Measurements from ENCODE around the gene SLC35G6.

SLC35G6 gene

GRCh38 chr17:7502987-7503386 lies 21.7 kb downstream of the SLC35G6 start:
- DNase-seq (ENCODE audit: low read depth): peak; percentile 44

GRCh38 chr17:7503521-7503920 lies 22.3 kb downstream of the SLC35G6 start:
- no peak for DNase-seq (ENCODE audit: low read depth)

GRCh38 chr17:7508145-7508544 lies 26.9 kb downstream of the SLC35G6 start:
- DNase-seq (ENCODE audit: low read depth): no peak

GRCh38 chr17:7508846-7509245 lies 27.6 kb downstream of the SLC35G6 start:
- no peak for DNase-seq (ENCODE audit: low read depth)

- DNase-seq (ENCODE audit: low read depth): no peak
Measured at GRCh38 chr17:7509937-7510336, 28.7 kb downstream of the SLC35G6 start.

GRCh38 chr17:7511108-7511507 lies 29.9 kb downstream of the SLC35G6 start:
- DNase-seq (ENCODE audit: low read depth): no peak

- no peak for DNase-seq (ENCODE audit: low read depth)
Measured at GRCh38 chr17:7512105-7512504, 30.9 kb downstream of the SLC35G6 start.

GRCh38 chr17:7512824-7513540 lies 31.7 kb downstream of the SLC35G6 start:
- no peak for DNase-seq (ENCODE audit: low read depth)

GRCh38 chr17:7513850-7514419 lies 32.7 kb downstream of the SLC35G6 start:
- no peak for DNase-seq (ENCODE audit: low read depth)

GRCh38 chr17:7515911-7516610 lies 34.8 kb downstream of the SLC35G6 start:
- no peak for DNase-seq (ENCODE audit: low read depth)

GRCh38 chr17:7523033-7523432 lies 41.8 kb downstream of the SLC35G6 start:
- peak; percentile 42 for DNase-seq (ENCODE audit: low read depth)

GRCh38 chr17:7528842-7529241 lies 47.6 kb downstream of the SLC35G6 start:
- no peak for DNase-seq (ENCODE audit: low read depth)

GRCh38 chr17:7530023-7530900 lies 49.0 kb downstream of the SLC35G6 start:
- DNase-seq (ENCODE audit: low read depth): no peak
